Esophagus muscularis mucosa (tissue), 4 donors: ENCODE measurements around the gene ATF6. TPM values are rescaled to one million over a fixed set of nuclear protein-coding genes. Genes with fewer than 3 reads are reported as not detected.

Source experiments
- DNase-seq: peaks from one replicate; pipeline ENCODE4 v3.0.0-alpha.2; 2017; ENCODE audit errors: extremely low spot score
- H3K27ac ChIP-seq, 4 donors: fragments of 200-600 bp; sonication (generic); replicated peaks in 1 of 4; 1 replicate in 3 of 4; 2 replicates in 1 of 4; pipeline ENCODE4 v1.5.1; 2016 to 2019; ENCODE audit warnings: mild to moderate bottlenecking in 1 of 4
- H3K27me3 ChIP-seq, 4 donors: fragments of 200-600 bp; sonication (generic); one replicate each; pipeline versions ENCODE4 v1.5.1 to v1.6.0; 2016 to 2019
- H3K36me3 ChIP-seq, 4 donors: fragments of 200-600 bp; sonication (generic); one replicate each; pipeline ENCODE4 v1.5.1; 2016 to 2019
- H3K4me1 ChIP-seq, 4 donors: fragments of 200-600 bp; sonication (generic); one replicate each; pipeline ENCODE4 v1.5.1; 2016 to 2019
- H3K4me3 ChIP-seq, 4 donors: fragments of 200-600 bp; sonication (generic); 1 replicate in 2 of 4; 2 replicates in 2 of 4; pipeline ENCODE4 v1.5.1; 2016 to 2019; ENCODE audit warnings: mild to moderate bottlenecking in 4 of 4, moderate library complexity in 1 of 4
- H3K9me3 ChIP-seq, 4 donors: fragments of 200-600 bp; sonication (generic); 1 replicate in 3 of 4; 2 replicates in 1 of 4; pipeline ENCODE4 v1.5.1; 2016 to 2019
- EP300 ChIP-seq: sonication (generic); formaldehyde crosslinking; IDR thresholded peaks from one replicate; pipeline ENCODE4 v1.6.1; 2017; ENCODE audit warnings: antibody characterized with exemption
- POLR2A ChIP-seq: fragments of 450-650 bp; IDR thresholded peaks from one replicate; pipeline ENCODE4 v1.6.1; 2017; ENCODE audit warnings: antibody characterized with exemption, moderate library complexity, mild to moderate bottlenecking, low read depth
- POLR2AphosphoS5 ChIP-seq, 2 donors: sonication (generic); formaldehyde crosslinking; IDR thresholded peaks; one replicate each; pipeline ENCODE4 v1.6.1; 2017; ENCODE audit warnings: antibody characterized with exemption in 2 of 2
- whole genome bisulfite sequencing: methylation state at CpG from one replicate; pipeline ENCODE4 v1.1.5; 2018; 5-methylcytosine and 5-hydroxymethylcytosine counted together
- intact Hi-C: fragments of 100-400 bp; cut with DNase I; formaldehyde crosslinking; loops from one replicate; pipeline ENCODE4 v1.15.1; 2023
- total RNA-seq, 4 donors: library from RNA; depleted of rRNA; stranded (reverse); fragments of >200 nt; gene quantifications; one replicate each; pipeline versions ENCODE4 v1.1.0 to v1.2.1, GENCODE V29; 2016
- TF ChIP-seq, protein P1 (sequence below), 3 experiments: fragments of 200-600 bp in 2 of 3; fragments of 450-650 bp in 1 of 3; sonication (generic) in 2 of 3; IDR thresholded peaks; one replicate each; pipeline ENCODE4 v1.5.1; 2017 to 2019; ENCODE audit warnings: antibody characterized with exemption in 3 of 3, mild to moderate bottlenecking in 2 of 3, moderate library complexity in 1 of 3

Gene ATF6
- total RNA-seq, 4 donors from 2014 or later = 24.5 to 30.6 (median 27.4) TPM

DNA sequence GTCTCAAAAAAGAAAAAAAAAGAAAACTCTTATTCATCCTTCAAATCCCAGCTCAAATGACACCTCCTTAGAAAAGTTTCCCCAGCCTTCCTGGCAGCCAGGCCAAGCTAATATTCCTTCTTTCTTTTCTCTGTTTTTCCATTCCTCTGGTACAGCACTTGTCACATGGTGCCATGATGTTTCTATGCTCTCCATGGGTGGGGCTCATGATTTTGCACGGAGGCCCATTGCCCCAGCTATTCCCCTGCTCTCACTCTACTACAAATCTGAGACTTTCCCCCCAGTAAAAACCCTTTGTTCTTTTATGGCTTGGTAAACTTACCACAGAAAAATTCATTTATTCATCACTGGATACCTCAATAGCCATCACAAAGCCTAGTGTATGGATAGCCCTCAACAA lies 231.0 kb downstream of the ATF6 start:
- Histone ChIP-seq H3K4me1 (no peaks in the 10 kb centered on the region), H3K36me3 (peaks cover 0 to 14% (median 0%) of the 10 kb centered on the region in 4 donors), H3K4me3 (no peak overlapping the region), H3K27me3 (no peaks in the 10 kb centered on the region), H3K27ac (no peak overlapping the region), H3K9me3 (no peaks in the 10 kb centered on the region)
- TF ChIP-seq POLR2AphosphoS5 (IDR thresholded peaks at IDR 0.05) = no peak
- TF ChIP-seq, protein P1, sequence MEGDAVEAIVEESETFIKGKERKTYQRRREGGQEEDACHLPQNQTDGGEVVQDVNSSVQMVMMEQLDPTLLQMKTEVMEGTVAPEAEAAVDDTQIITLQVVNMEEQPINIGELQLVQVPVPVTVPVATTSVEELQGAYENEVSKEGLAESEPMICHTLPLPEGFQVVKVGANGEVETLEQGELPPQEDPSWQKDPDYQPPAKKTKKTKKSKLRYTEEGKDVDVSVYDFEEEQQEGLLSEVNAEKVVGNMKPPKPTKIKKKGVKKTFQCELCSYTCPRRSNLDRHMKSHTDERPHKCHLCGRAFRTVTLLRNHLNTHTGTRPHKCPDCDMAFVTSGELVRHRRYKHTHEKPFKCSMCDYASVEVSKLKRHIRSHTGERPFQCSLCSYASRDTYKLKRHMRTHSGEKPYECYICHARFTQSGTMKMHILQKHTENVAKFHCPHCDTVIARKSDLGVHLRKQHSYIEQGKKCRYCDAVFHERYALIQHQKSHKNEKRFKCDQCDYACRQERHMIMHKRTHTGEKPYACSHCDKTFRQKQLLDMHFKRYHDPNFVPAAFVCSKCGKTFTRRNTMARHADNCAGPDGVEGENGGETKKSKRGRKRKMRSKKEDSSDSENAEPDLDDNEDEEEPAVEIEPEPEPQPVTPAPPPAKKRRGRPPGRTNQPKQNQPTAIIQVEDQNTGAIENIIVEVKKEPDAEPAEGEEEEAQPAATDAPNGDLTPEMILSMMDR (IDR thresholded peaks at IDR 0.05) = no peak
- no peak for TF ChIP-seq POLR2A
- intact Hi-C loops = no loop called here
- WGBS = 88% methylated on average over 1 of the region's 1 CpG
- DNase-seq = no peak

DNA sequence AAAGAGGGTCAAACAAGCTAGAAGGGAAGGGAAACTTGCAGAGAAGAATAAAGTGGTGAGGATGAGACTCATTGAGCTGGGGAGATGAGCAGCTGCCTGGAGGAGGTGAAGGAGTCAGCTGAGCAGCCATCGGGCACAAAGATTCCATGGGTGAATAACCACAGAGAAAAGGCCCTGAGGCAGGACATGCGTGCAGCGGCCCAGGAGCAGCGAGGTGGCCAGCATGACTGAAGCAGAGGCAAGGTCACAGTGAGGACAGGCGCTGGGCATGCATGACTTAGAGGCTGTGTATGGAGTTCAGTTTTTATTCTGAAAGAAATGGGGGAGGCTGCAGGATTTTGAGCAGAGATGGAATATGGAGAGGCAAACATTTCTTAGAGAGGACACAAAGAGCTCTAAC lies 232.7 kb downstream of the ATF6 start:
- WGBS = 95% methylated on average over 5 of the region's 5 CpGs
- Histone ChIP-seq H3K36me3 (peaks cover 0 to 14% (median 0%) of the 10 kb centered on the region in 4 donors), H3K9me3 (no peaks in the 10 kb centered on the region), H3K4me3 (no peak overlapping the region), H3K4me1 (no peaks in the 10 kb centered on the region), H3K27ac (no peak overlapping the region), H3K27me3 (no peaks in the 10 kb centered on the region)
- no peak for DNase-seq
- intact Hi-C loops = no loop called here
- TF ChIP-seq EP300 = no peak
- TF ChIP-seq, protein P1 (IDR thresholded peaks at IDR 0.05) = no peak
- no peak for TF ChIP-seq POLR2A
- TF ChIP-seq POLR2AphosphoS5 (IDR thresholded peaks at IDR 0.05) = no peak

DNA sequence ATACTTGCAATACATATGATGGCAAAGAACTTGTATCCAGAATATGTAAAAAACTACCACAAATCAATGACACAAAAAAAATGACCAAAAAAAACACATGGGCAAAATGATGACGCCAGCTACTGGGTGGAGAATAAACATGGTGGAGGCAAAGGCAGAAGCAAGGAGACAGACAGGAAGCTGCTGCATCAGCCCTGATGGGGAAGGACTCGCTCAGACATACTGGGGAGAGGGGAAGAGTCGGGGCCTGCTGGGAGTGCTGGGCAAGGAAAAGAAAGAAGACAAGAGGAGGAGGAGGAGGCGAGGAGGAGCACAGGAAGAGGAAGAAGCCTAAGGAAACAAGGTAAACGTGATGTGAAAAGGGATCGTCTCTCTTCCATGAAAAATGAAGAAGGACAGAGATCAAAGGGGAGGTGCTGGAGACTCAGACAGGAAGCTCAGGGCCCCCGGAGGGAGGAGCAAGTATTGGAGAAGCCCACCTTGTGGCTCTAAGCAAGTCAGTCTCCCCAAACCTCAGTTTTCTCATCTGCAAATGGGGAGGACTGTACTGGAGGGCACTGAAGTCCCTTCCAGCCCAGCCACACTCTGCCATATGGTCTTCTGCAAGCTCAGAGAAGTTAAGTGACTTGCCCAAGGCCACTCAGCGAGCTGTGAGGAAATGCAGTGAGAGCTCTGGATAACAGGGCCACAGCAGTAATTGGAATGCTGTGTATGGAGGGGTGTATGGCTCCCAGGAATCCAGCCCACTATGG lies 233.4 kb downstream of the ATF6 start:
- no peaks in the 10 kb centered on the region for H3K9me3 ChIP-seq
- H3K4me1 ChIP-seq = no peaks in the 10 kb centered on the region
- H3K27me3 ChIP-seq = no peaks in the 10 kb centered on the region
- WGBS = 74% methylated on average over 8 of the region's 8 CpGs
- peaks cover 0 to 14% (median 0%) of the 10 kb centered on the region in 4 donors for H3K36me3 ChIP-seq
- H3K4me3 ChIP-seq = no peak overlapping the region
- intact Hi-C loops = no loop called here
- no peak for TF ChIP-seq EP300
- TF ChIP-seq POLR2A = no peak
- TF ChIP-seq POLR2AphosphoS5 (IDR thresholded peaks at IDR 0.05) = no peak
- TF ChIP-seq, protein P1 (IDR thresholded peaks at IDR 0.05) = no peak
- no peak for DNase-seq
- H3K27ac ChIP-seq = no peak overlapping the region

DNA sequence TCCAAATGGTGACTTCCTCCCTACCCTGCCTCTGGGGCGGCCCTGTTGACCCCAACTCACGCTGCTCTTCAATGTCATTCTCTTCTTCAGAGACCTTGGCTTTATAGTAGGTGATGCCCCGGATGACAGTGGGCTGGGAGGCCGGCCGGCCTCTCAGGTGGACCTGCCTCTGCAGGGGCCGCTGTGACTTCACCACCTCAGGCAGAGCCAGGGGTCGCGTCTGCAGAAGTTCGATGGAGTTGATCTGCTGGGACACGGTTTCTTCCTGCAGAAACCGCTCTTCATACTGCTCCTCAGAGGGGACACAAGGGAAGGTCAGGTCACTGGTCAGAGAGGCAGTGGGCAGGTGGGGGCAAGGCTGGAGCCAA lies 233.9 kb downstream of the ATF6 start:
- 99% methylated on average over 11 of the region's 11 CpGs for WGBS
- Histone ChIP-seq H3K27me3 (no peaks in the 10 kb centered on the region), H3K4me3 (no peak overlapping the region), H3K36me3 (peaks cover 0 to 14% (median 0%) of the 10 kb centered on the region in 4 donors), H3K27ac (no peak overlapping the region), H3K9me3 (no peaks in the 10 kb centered on the region), H3K4me1 (no peaks in the 10 kb centered on the region)
- TF ChIP-seq POLR2AphosphoS5 (IDR thresholded peaks at IDR 0.05) = no peak
- TF ChIP-seq EP300 = no peak
- TF ChIP-seq, protein P1 (IDR thresholded peaks at IDR 0.05) = no peak
- no peak for TF ChIP-seq POLR2A
- intact Hi-C loops = no loop called here
- DNase-seq = no peak
